ENCODE data around the gene SPAG5. TPM values are rescaled to one million over a fixed set of nuclear protein-coding genes. Genes with fewer than 3 reads are reported as not detected.
"Not testable (repeated sequence)": the region's sequence is repeated elsewhere in the genome, so short reads cannot be mapped to it uniquely, and the experiment has no call there.

Gene SPAG5
- total RNA-seq, 1 donor = 31.8 TPM

GRCh38 chr17:28612531-28612930, 13.7 kb upstream of the SPAG5 start:
- H3K4me3 ChIP-seq (ENCODE audit: low read depth, low read length) = no peak overlapping the region
- TF ChIP-seq, protein P1, sequence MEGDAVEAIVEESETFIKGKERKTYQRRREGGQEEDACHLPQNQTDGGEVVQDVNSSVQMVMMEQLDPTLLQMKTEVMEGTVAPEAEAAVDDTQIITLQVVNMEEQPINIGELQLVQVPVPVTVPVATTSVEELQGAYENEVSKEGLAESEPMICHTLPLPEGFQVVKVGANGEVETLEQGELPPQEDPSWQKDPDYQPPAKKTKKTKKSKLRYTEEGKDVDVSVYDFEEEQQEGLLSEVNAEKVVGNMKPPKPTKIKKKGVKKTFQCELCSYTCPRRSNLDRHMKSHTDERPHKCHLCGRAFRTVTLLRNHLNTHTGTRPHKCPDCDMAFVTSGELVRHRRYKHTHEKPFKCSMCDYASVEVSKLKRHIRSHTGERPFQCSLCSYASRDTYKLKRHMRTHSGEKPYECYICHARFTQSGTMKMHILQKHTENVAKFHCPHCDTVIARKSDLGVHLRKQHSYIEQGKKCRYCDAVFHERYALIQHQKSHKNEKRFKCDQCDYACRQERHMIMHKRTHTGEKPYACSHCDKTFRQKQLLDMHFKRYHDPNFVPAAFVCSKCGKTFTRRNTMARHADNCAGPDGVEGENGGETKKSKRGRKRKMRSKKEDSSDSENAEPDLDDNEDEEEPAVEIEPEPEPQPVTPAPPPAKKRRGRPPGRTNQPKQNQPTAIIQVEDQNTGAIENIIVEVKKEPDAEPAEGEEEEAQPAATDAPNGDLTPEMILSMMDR (IDR thresholded peaks at IDR 0.05; ENCODE audit: insufficient read depth, low read length) = no peak
- no peak for DNase-seq (ENCODE audit: low read depth)

- no peak for DNase-seq (ENCODE audit: low read depth)
- TF ChIP-seq, protein P1 (IDR thresholded peaks at IDR 0.05; ENCODE audit: insufficient read depth, low read length) = no peak
- no peak overlapping the region for H3K4me3 ChIP-seq (ENCODE audit: low read depth, low read length)
Observed at GRCh38 chr17:28610376-28610775, 11.6 kb upstream of the SPAG5 start.

DNA sequence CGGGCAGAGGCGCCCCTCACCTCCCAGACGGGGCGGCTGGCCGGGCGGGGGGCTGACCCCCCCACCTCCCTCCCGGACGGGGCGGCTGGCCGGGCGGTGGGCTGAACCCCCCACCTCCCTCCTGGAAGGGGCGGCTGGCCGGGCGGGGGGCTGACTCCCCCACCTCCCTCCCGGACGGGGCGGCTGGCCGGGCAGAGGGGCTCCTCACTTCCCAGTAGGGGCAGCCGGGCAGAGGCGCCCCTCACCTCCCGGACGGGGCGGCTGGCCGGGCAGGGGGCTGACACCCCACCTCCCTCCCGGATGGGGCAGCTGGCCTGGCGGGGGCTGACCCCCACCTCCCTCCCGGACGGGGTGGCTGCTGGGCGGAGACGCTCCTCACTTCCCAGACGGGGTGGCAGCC, 5.2 kb upstream of the SPAG5 start:
- DNase-seq (ENCODE audit: low read depth); H3K4me3 ChIP-seq (ENCODE audit: low read depth, low read length): not testable (repeated sequence)

GRCh38 chr17:28599311-28600184, 723 bp upstream of the SPAG5 start:
- DNase-seq (ENCODE audit: low read depth) = peak; percentile 89
- TF ChIP-seq, protein P1 (IDR thresholded peaks at IDR 0.05; ENCODE audit: insufficient read depth, low read length) = no peak
- H3K4me3 ChIP-seq (ENCODE audit: low read depth, low read length) = peak overlapping the region; percentile 86

DNA sequence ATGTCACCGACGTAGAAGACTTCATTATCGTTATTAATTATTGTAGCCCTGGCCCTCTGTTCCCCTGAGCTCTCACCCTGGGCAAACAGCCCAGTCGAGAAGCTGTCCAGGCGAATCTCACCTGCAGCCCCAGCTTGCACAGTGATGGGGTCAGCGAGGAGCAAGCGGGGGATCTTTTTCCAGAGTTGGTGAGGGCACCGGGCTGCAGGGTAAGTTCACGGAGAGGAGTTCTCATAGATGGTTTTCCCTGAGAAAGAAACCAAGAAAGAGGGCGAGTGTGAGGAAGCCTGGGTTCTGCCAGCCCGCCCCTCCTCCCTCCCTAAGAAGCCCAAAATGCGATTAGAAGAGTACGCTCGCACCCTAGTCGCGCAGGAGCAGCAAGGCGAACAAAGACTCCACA, 436 bp downstream of the SPAG5 start:
- TF ChIP-seq, protein P1 (IDR thresholded peaks at IDR 0.05; ENCODE audit: insufficient read depth, low read length) = no peak
- DNase-seq (ENCODE audit: low read depth) = no peak
- H3K4me3 ChIP-seq (ENCODE audit: low read depth, low read length) = peak overlapping the region; percentile 86

GRCh38 chr17:28597606-28598383, 1.0 kb downstream of the SPAG5 start:
- peak overlapping the region; percentile 86 for H3K4me3 ChIP-seq (ENCODE audit: low read depth, low read length)
- DNase-seq (ENCODE audit: low read depth) = no peak
- TF ChIP-seq, protein P1 (IDR thresholded peaks at IDR 0.05; ENCODE audit: insufficient read depth, low read length) = no peak

- no peak overlapping the region for H3K4me3 ChIP-seq (ENCODE audit: low read depth, low read length)
- no peak for DNase-seq (ENCODE audit: low read depth)
- TF ChIP-seq, protein P1 (IDR thresholded peaks at IDR 0.05; ENCODE audit: insufficient read depth, low read length) = no peak
Observed at GRCh38 chr17:28592260-28592659, 6.6 kb downstream of the SPAG5 start.

All from fibroblast of the aortic adventitia (primary cell).